ENCODE results near the gene RAB43.

GRCh38 chr3:129106866-129107565 lies 14.6 kb downstream of the RAB43 start:
- TF ChIP-seq CTCF (IDR thresholded peaks at IDR 0.05) (no peak), EP300 (IDR thresholded peaks at IDR 0.05) (no peak)
